Astrocyte (in vitro differentiated cells and primary cell): ENCODE data around the gene SGIP1.

Experiments
- EZH2 ChIP-seq: IDR thresholded peaks from 2 replicates; pipeline ENCODE4 v1.6.1; 2012; ENCODE audit warnings: mild to moderate bottlenecking, low read length, inconsistent platforms; ENCODE audit not compliant: insufficient read depth
- TF ChIP-seq, protein P1 (sequence below): IDR thresholded peaks from 2 replicates; pipeline ENCODE4 v1.5.1; 2011; ENCODE audit warnings: low read depth, mild to moderate bottlenecking, inconsistent platforms, low read length, moderate library complexity; ENCODE audit not compliant: insufficient read depth

DNA sequence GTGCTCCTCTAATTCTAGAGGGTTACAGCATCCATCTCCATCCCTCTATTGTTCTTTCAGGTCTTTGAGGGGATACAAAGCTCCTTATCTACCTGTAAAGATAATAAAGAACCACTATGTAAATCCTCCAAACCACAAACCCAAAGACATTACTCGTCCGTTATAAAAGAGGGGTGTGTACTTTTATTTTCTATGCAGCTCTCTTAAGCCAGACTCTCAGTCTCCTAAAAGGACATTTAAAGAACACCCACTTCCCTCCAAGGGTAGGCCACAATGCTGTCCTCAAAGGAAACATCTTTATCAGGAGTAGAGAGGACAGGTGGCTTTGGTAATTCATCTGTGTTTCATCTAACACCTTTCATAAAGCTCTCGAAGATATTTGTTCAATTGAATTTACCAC is 150.4 kb downstream of the SGIP1 start:
- TF ChIP-seq, protein P1, sequence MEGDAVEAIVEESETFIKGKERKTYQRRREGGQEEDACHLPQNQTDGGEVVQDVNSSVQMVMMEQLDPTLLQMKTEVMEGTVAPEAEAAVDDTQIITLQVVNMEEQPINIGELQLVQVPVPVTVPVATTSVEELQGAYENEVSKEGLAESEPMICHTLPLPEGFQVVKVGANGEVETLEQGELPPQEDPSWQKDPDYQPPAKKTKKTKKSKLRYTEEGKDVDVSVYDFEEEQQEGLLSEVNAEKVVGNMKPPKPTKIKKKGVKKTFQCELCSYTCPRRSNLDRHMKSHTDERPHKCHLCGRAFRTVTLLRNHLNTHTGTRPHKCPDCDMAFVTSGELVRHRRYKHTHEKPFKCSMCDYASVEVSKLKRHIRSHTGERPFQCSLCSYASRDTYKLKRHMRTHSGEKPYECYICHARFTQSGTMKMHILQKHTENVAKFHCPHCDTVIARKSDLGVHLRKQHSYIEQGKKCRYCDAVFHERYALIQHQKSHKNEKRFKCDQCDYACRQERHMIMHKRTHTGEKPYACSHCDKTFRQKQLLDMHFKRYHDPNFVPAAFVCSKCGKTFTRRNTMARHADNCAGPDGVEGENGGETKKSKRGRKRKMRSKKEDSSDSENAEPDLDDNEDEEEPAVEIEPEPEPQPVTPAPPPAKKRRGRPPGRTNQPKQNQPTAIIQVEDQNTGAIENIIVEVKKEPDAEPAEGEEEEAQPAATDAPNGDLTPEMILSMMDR = no peak
- TF ChIP-seq EZH2 = no peak
